WTC11 (cell line): ENCODE measurements around the gene RAB40B.

Source experiments
- CDX4 ChIP-seq: fragments of 250-450 bp; sonication (Bioruptor Pico); IDR thresholded peaks from 2 replicates; pipeline ENCODE4 v1.9.0; 2021; ENCODE audit warnings: moderate library complexity, mild to moderate bottlenecking, inconsistent platforms, borderline replicate concordance
- CTCF ChIP-seq: fragments of 200-600 bp; IDR thresholded peaks from 2 replicates; pipeline ENCODE4 v1.8.0; 2022; ENCODE audit warnings: antibody characterized with exemption
- ELF4 ChIP-seq: sonication (generic); formaldehyde crosslinking; IDR thresholded peaks from 2 replicates; pipeline ENCODE4 v1.8.1; 2022; ENCODE audit warnings: low read depth, mild to moderate bottlenecking, moderate library complexity, missing genetic modification reagents
- ETV6 ChIP-seq: sonication (generic); formaldehyde crosslinking; IDR thresholded peaks from 2 replicates; pipeline ENCODE4 v1.8.1; 2022; ENCODE audit warnings: mild to moderate bottlenecking, missing genetic modification reagents
- SP1 ChIP-seq: sonication (generic); formaldehyde crosslinking; conservative IDR thresholded peaks from 2 replicates; pipeline ENCODE4 v1.8.1; 2022; ENCODE audit warnings: missing genetic modification reagents

GRCh38 chr17:82648742-82649331, 49.7 kb downstream of the RAB40B start:
- TF ChIP-seq ETV6 (CRISPR knock-in tag) (no peak), SP1 (CRISPR knock-in tag) (no peak), CTCF (no peak), ELF4 (no peak), CDX4 (CRISPR knock-in tag) (no peak)
